Suprapubic skin (tissue), 4 donors: Measurements from ENCODE around the gene PRDM13. TPM values are rescaled to one million over a fixed set of nuclear protein-coding genes. Genes with fewer than 3 reads are reported as not detected.
"Not testable (repeated sequence)": the region's sequence is repeated elsewhere in the genome, so short reads cannot be mapped to it uniquely, and the experiment has no call there.

ENCODE experiments used
- DNase-seq, 2 donors: peaks; one replicate each; pipeline ENCODE4 v3.0.0-alpha.2; 2019; ENCODE audit warnings: low spot score in 2 of 2
- H3K27ac ChIP-seq: fragments of 200-600 bp; sonication (generic); one replicate; pipeline ENCODE4 v1.5.1; 2019
- H3K27me3 ChIP-seq: fragments of 200-600 bp; sonication (generic); one replicate; pipeline ENCODE4 v1.5.1; 2019
- H3K36me3 ChIP-seq: fragments of 200-600 bp; sonication (generic); one replicate; pipeline ENCODE4 v1.5.1; 2019
- H3K4me1 ChIP-seq: fragments of 200-600 bp; sonication (generic); one replicate; pipeline ENCODE4 v1.5.1; 2019
- H3K4me3 ChIP-seq: fragments of 200-600 bp; sonication (generic); one replicate; pipeline ENCODE4 v1.5.1; 2019; ENCODE audit warnings: mild to moderate bottlenecking
- H3K9me3 ChIP-seq: fragments of 200-600 bp; sonication (generic); one replicate; pipeline ENCODE4 v1.5.1; 2019
- CTCF ChIP-seq, 2 donors: fragments of 200-600 bp in 1 of 2; fragments of 450-650 bp in 1 of 2; sonication (generic) in 1 of 2; IDR thresholded peaks; one replicate each; pipeline ENCODE4 v1.5.1; 2016 to 2019; ENCODE audit warnings: antibody characterized with exemption in 2 of 2, mild to moderate bottlenecking in 1 of 2, moderate library complexity in 1 of 2
- EP300 ChIP-seq: sonication (generic); formaldehyde crosslinking; IDR thresholded peaks from one replicate; pipeline ENCODE4 v1.6.1; 2017; ENCODE audit warnings: antibody characterized with exemption
- POLR2A ChIP-seq, 2 donors: fragments of 450-650 bp; IDR thresholded peaks; one replicate each; pipeline ENCODE4 v1.6.1; 2017; ENCODE audit warnings: antibody characterized with exemption in 2 of 2, mild to moderate bottlenecking in 2 of 2, moderate library complexity in 2 of 2
- POLR2AphosphoS5 ChIP-seq, 3 donors: sonication (generic); formaldehyde crosslinking; IDR thresholded peaks; one replicate each; pipeline ENCODE4 v1.6.1; 2017; ENCODE audit warnings: antibody characterized with exemption in 3 of 3
- WGBS: methylation state at CpG from one replicate; pipeline ENCODE4 v1.1.5; 2018; 5-methylcytosine and 5-hydroxymethylcytosine counted together
- total RNA-seq, 4 donors: library from RNA; depleted of rRNA; stranded (reverse); fragments of >200 nt; gene quantifications; one replicate each; pipeline ENCODE4 v1.1.0, GENCODE V29; 2016

PRDM13 gene
- total RNA-seq, 4 donors from 2014 or later, result not detected

- Histone ChIP-seq H3K27me3 (peaks cover 95% of the 10 kb centered on the region), H3K4me3 (no peak overlapping the region), H3K9me3 (no peaks in the 10 kb centered on the region), H3K27ac (no peak overlapping the region), H3K36me3 (no peaks in the 10 kb centered on the region), H3K4me1 (peaks cover 26% of the 10 kb centered on the region)
- DNase-seq, result no peak
- WGBS, result 38% methylated on average over 6 of the region's 6 CpGs
- TF ChIP-seq CTCF (IDR thresholded peaks at IDR 0.05), result no peak
- TF ChIP-seq EP300, result no peak
- TF ChIP-seq POLR2A (IDR thresholded peaks at IDR 0.05), result no peak
- TF ChIP-seq POLR2AphosphoS5 (IDR thresholded peaks at IDR 0.05), result no peak
Observed at GRCh38 chr6:99591673-99592364, 14.8 kb upstream of the PRDM13 start.

- no peak overlapping the region for H3K4me3 ChIP-seq
- H3K4me1 ChIP-seq, result peaks cover 26% of the 10 kb centered on the region
- no peak for DNase-seq
- no peaks in the 10 kb centered on the region for H3K9me3 ChIP-seq
- peaks cover 100% of the 10 kb centered on the region for H3K27me3 ChIP-seq
- no peak overlapping the region for H3K27ac ChIP-seq
- TF ChIP-seq POLR2A (IDR thresholded peaks at IDR 0.05) (no peak), CTCF (IDR thresholded peaks at IDR 0.05) (no peak), POLR2AphosphoS5 (IDR thresholded peaks at IDR 0.05) (no peak), EP300 (no peak)
- WGBS, result 59% methylated on average over 1 of the region's 1 CpG
- no peaks in the 10 kb centered on the region for H3K36me3 ChIP-seq
Observed at GRCh38 chr6:99592900-99593299, 13.7 kb upstream of the PRDM13 start.

GRCh38 chr6:99594696-99595095, 11.9 kb upstream of the PRDM13 start:
- not testable (repeated sequence) for DNase-seq, H3K4me3 ChIP-seq, H3K27ac ChIP-seq, H3K9me3 ChIP-seq, H3K36me3 ChIP-seq
- Histone ChIP-seq H3K4me1 (peaks cover 12% of the 10 kb centered on the region), H3K27me3 (peaks cover 100% of the 10 kb centered on the region)
- WGBS, result 85% methylated on average over 8 of the region's 8 CpGs

GRCh38 chr6:99602520-99603420, 3.9 kb upstream of the PRDM13 start:
- Histone ChIP-seq H3K27me3 (peaks cover 100% of the 10 kb centered on the region), H3K9me3 (no peaks in the 10 kb centered on the region), H3K27ac (no peak overlapping the region), H3K36me3 (no peaks in the 10 kb centered on the region), H3K4me1 (peaks cover 41% of the 10 kb centered on the region), H3K4me3 (peak overlapping the region; percentile 46)
- 10% methylated on average over 41 of the region's 54 CpGs for WGBS
- TF ChIP-seq EP300 (no peak), POLR2AphosphoS5 (IDR thresholded peaks at IDR 0.05) (no peak), CTCF (IDR thresholded peaks at IDR 0.05) (no peak), POLR2A (IDR thresholded peaks at IDR 0.05) (no peak)
- DNase-seq, result no peak

GRCh38 chr6:99603421-99604165, 3.0 kb upstream of the PRDM13 start:
- peak overlapping the region; percentile 46 for H3K4me3 ChIP-seq
- H3K4me1 ChIP-seq, result peaks cover 44% of the 10 kb centered on the region
- no peak for TF ChIP-seq CTCF (IDR thresholded peaks at IDR 0.05)
- TF ChIP-seq POLR2A (IDR thresholded peaks at IDR 0.05), result no peak
- no peak for TF ChIP-seq POLR2AphosphoS5 (IDR thresholded peaks at IDR 0.05)
- no peak for TF ChIP-seq EP300
- WGBS, result 5% methylated on average over 15 of the region's 55 CpGs
- no peaks in the 10 kb centered on the region for H3K36me3 ChIP-seq
- H3K27ac ChIP-seq, result no peak overlapping the region
- H3K27me3 ChIP-seq, result peaks cover 100% of the 10 kb centered on the region
- no peaks in the 10 kb centered on the region for H3K9me3 ChIP-seq
- no peak for DNase-seq
